Subcutaneous adipose tissue (tissue), 4 donors: ENCODE results near the gene STK17B. TPM values are rescaled to one million over a fixed set of nuclear protein-coding genes. Genes with fewer than 3 reads are reported as not detected.

ENCODE experiments used
- total RNA-seq, 4 donors: library from RNA; depleted of rRNA; stranded (reverse); fragments of >200 nt; gene quantifications; one replicate each; pipeline ENCODE4 v1.1.0, GENCODE V29; 2016
- TF ChIP-seq, protein P1 (sequence below): fragments of 450-650 bp; IDR thresholded peaks from one replicate; pipeline ENCODE4 v1.5.1; 2016; ENCODE audit warnings: low read depth, mild to moderate bottlenecking, control low read depth, antibody characterized with exemption, moderate library complexity

Gene STK17B
- total RNA-seq, 4 donors from 2014 or later, result 49.0 to 109 (median 102) TPM

- TF ChIP-seq, protein P1, sequence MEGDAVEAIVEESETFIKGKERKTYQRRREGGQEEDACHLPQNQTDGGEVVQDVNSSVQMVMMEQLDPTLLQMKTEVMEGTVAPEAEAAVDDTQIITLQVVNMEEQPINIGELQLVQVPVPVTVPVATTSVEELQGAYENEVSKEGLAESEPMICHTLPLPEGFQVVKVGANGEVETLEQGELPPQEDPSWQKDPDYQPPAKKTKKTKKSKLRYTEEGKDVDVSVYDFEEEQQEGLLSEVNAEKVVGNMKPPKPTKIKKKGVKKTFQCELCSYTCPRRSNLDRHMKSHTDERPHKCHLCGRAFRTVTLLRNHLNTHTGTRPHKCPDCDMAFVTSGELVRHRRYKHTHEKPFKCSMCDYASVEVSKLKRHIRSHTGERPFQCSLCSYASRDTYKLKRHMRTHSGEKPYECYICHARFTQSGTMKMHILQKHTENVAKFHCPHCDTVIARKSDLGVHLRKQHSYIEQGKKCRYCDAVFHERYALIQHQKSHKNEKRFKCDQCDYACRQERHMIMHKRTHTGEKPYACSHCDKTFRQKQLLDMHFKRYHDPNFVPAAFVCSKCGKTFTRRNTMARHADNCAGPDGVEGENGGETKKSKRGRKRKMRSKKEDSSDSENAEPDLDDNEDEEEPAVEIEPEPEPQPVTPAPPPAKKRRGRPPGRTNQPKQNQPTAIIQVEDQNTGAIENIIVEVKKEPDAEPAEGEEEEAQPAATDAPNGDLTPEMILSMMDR, result no peak
Observed at GRCh38 chr2:196167666-196168065, 3.7 kb downstream of the STK17B start.

GRCh38 chr2:196166876-196167275, 4.5 kb downstream of the STK17B start:
- TF ChIP-seq, protein P1, result no peak

DNA sequence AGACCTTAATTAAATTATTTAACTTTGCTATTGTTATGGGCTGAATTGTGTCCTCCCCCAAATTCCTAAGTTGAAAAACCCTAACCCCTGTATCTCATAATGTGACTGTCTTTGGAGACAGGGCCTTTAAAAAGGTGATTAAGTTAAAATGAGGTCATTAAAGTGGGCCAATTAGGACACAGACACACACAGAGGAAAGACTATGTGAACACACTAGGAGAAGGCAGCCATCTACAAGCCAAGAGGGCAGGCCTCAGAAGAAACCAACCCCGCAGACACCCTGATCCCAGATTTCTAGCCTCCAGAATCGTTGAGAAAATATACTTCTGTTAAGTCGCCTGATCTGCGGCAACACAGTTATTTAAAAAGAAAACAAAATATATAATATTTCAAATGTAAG, 6.4 kb downstream of the STK17B start:
- TF ChIP-seq, protein P1, result no peak

- TF ChIP-seq, protein P1, result no peak
Observed at GRCh38 chr2:196163285-196163684, 8.1 kb downstream of the STK17B start.

DNA sequence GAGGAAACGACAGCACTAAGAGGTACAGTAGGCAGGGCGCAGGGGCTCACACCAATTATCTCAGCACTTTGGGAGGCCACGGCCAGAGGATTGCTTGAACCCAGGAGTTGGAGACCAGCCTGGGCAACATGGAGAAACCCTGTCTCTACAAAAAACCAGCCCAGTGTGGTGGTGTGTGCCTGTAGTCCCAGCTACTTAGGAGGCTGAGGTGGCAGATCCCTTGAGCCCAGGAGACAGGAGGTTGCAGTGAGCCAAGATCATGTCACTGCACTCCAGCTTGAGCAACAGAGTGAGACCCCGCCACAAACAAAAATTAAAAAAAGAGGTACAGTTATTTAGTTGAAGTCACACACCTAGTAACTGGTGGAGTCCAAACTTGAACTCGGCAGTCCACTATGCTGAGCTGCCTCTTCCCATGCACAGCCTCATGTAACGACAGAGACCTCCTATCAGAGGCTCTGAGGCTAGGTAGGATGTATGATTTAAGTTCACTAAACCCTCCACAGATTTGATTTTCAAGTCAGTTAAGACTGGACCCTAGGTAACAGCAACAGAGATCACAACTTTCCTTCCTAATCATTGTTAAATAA, 8.7 kb downstream of the STK17B start:
- TF ChIP-seq, protein P1, result no peak

- TF ChIP-seq, protein P1, result no peak
Observed at GRCh38 chr2:196160946-196161345, 10.4 kb downstream of the STK17B start.

GRCh38 chr2:196160101-196160500, 11.3 kb downstream of the STK17B start:
- TF ChIP-seq, protein P1, result no peak
